Measurements from ENCODE around the gene SAMD13. TPM values are rescaled to one million over a fixed set of nuclear protein-coding genes. Genes with fewer than 3 reads are reported as not detected.

The SAMD13 gene
- total and polyA plus RNA-seq, 2 of the 4 experiments (the other 2 are of a cell fraction) = 0.27 to 0.36 TPM

DNA sequence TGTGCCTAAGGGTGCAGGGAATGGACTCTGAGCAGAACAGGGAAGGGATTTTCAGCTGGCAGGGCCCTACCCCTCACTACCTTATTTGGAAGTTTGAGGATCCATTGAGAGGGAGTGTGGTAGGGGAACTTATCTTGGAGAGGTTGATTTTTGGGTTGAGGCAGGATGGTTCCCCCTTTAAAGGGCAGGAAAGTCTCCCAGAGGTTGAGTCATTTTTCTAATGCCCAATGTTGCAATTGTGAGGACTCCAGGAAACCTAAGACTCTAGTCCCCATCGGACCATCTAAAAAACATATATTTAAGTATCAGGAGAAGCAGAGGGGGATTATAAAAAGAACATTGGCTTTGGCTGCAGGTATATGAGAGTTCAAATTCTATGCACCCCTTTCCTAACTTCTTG lies 47.3 kb downstream of the SAMD13 start:
- no CpG with 5 or more reads among the region's 1 CpG for WGBS, 2 experiments (ENCODE audit: extremely low coverage in 2 of 2, insufficient read length in 1 of 2)
- no peak overlapping the region for H3K18ac ChIP-seq (ENCODE audit: low read depth, low read length)
- H4K8ac ChIP-seq (ENCODE audit: low read depth in 2 of 2, low read length in 2 of 2) = no peak overlapping the region
- CTCF ChIA-PET = no interaction called here
- H3K14ac ChIP-seq (replicated peaks; ENCODE audit: low read depth, low read length) = no peak overlapping the region
- TF ChIP-seq SMC3 (IDR thresholded peaks at IDR 0.05; ENCODE audit: low read depth, low read length) (no peak), CEBPB (IDR thresholded peaks at IDR 0.05; ENCODE audit: low read depth, low read length) (no peak), FOS (IDR thresholded peaks at IDR 0.05; ENCODE audit: low read depth, low read length) (no peak), RFX5 (IDR thresholded peaks at IDR 0.05; ENCODE audit: low read depth, low read length) (no peak), MAFK (IDR thresholded peaks at IDR 0.05; ENCODE audit: low read depth, low read length) (no peak), BHLHE40 (IDR thresholded peaks at IDR 0.05; ENCODE audit: low read depth, low read length) (no peak), RCOR1 (IDR thresholded peaks at IDR 0.05; ENCODE audit: insufficient replicate concordance, low read length) (no peak), MAZ (IDR thresholded peaks at IDR 0.05; ENCODE audit: borderline replicate concordance, low read depth, low read length) (no peak)
- TF ChIP-seq, protein P1, sequence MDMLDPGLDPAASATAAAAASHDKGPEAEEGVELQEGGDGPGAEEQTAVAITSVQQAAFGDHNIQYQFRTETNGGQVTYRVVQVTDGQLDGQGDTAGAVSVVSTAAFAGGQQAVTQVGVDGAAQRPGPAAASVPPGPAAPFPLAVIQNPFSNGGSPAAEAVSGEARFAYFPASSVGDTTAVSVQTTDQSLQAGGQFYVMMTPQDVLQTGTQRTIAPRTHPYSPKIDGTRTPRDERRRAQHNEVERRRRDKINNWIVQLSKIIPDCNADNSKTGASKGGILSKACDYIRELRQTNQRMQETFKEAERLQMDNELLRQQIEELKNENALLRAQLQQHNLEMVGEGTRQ (IDR thresholded peaks at IDR 0.05; ENCODE audit: low read depth, low read length) = no peak
- TF ChIP-seq, protein P2, sequence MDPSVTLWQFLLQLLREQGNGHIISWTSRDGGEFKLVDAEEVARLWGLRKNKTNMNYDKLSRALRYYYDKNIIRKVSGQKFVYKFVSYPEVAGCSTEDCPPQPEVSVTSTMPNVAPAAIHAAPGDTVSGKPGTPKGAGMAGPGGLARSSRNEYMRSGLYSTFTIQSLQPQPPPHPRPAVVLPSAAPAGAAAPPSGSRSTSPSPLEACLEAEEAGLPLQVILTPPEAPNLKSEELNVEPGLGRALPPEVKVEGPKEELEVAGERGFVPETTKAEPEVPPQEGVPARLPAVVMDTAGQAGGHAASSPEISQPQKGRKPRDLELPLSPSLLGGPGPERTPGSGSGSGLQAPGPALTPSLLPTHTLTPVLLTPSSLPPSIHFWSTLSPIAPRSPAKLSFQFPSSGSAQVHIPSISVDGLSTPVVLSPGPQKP (IDR thresholded peaks at IDR 0.05; ENCODE audit: borderline replicate concordance, low read depth, low read length) = no peak
- in situ Hi-C loops (cut with MboI; ENCODE audit: low sequenced_read_pairs) (no loop called here), dilution Hi-C loops (cut with HindIII; ENCODE audit: low sequenced_read_pairs, unreplicated experiment) (no loop called here), intact Hi-C loops (cut with micrococcal nuclease) (no loop called here)
- no peaks in the 10 kb centered on the region for H3K9me1 ChIP-seq (ENCODE audit: insufficient read depth, low read length)
- no peaks in the 10 kb centered on the region for H3K36me3 ChIP-seq (ENCODE audit: control insufficient read depth, insufficient read depth, low read length)
- DNase-seq = no peak
- H2BK15ac ChIP-seq (ENCODE audit: low read depth, low read length) = 0 out of 3 replicates have a peak overlapping the region, but pooled peaks have one; percentile 50
- H3K27ac ChIP-seq (ENCODE audit: insufficient read depth, low read length) = no peak overlapping the region
- no peak overlapping the region for H4K5ac ChIP-seq (ENCODE audit: low read depth, low read length)
- no peaks in the 10 kb centered on the region for H3K27me3 ChIP-seq (ENCODE audit: control insufficient read depth, insufficient read depth, low read length)
- H3K56ac ChIP-seq (ENCODE audit: extremely low read depth, insufficient read depth, low read length) = no peak overlapping the region
- POLR2A ChIA-PET (ENCODE audit: unreplicated experiment) = no interaction called here
- H4K91ac ChIP-seq (ENCODE audit: insufficient read depth, low read depth, low read length) = no peak overlapping the region
- H2AFZ ChIP-seq (replicated peaks; ENCODE audit: low read length, poor library complexity) = no peak overlapping the region
- peaks cover 9% of the 10 kb centered on the region for H3K4me1 ChIP-seq (ENCODE audit: control insufficient read depth, insufficient read depth, low read length)
- BruUV-seq (replicated peaks) = no TSS peak
- no peak overlapping the region for H3K23ac ChIP-seq (ENCODE audit: low read depth, low read length)
- H2BK5ac ChIP-seq (ENCODE audit: low read depth, low read length, poor library complexity, severe bottlenecking) = no peak overlapping the region
- no peak overlapping the region for H2BK20ac ChIP-seq (ENCODE audit: low read depth, low read length)
- H3K9me3 ChIP-seq (ENCODE audit: control insufficient read depth, insufficient read depth, low read length) = no peaks in the 10 kb centered on the region
- H2AK9ac ChIP-seq (replicated peaks; ENCODE audit: low read depth, low read length, poor library complexity) = no peak overlapping the region
- no peak overlapping the region for H3K4me3 ChIP-seq (ENCODE audit: insufficient read depth, low read depth, low read length)
- no peak overlapping the region for H3K4me2 ChIP-seq (ENCODE audit: low read depth, low read length)
- no peak overlapping the region for H3K9ac ChIP-seq (ENCODE audit: low read depth, low read length)
- no peak overlapping the region for H3K4ac ChIP-seq (ENCODE audit: low read depth, low read length)
- peak overlapping the region; percentile 27; the same call in 1 of the 2 replicates for H2BK120ac ChIP-seq (ENCODE audit: low read depth, low read length)
- H3K79me1 ChIP-seq (ENCODE audit: low read depth in 1 of 2, low read length in 2 of 2) = no peaks in the 10 kb centered on the region
- ATAC-seq (ENCODE audit: low read depth) = no peak
- no peaks in the 10 kb centered on the region for H4K20me1 ChIP-seq (ENCODE audit: insufficient read depth, low read length)
- no peak overlapping the region for H2AK5ac ChIP-seq (ENCODE audit: low read depth, low read length)
